GM12878 (cell line): Measurements from ENCODE around the gene ALOXE3. TPM values are rescaled to one million over a fixed set of nuclear protein-coding genes. Genes with fewer than 3 reads are reported as not detected.

ENCODE experiments used
- CBFB ChIP-seq: IDR thresholded peaks from 2 replicates; pipeline ENCODE4 v1.6.1; 2016; ENCODE audit warnings: antibody characterized with exemption, low read depth
- EED ChIP-seq: sonication (generic); IDR thresholded peaks from 2 replicates; pipeline ENCODE4 v1.6.1; 2016; ENCODE audit warnings: antibody characterized with exemption, low read depth
- EGR1 ChIP-seq, 2 experiments: IDR thresholded peaks; 1 replicate in 1 of 2; 2 replicates in 1 of 2; pipeline ENCODE4 v1.6.1; 2011 to 2012; ENCODE audit warnings: low read depth in 2 of 2, low read length in 2 of 2, borderline replicate concordance in 1 of 2, mild to moderate bottlenecking in 1 of 2, moderate library complexity in 1 of 2
- FOXK2 ChIP-seq: fragments of 450-650 bp; IDR thresholded peaks from 2 replicates; pipeline ENCODE4 v1.6.1; 2017; ENCODE audit warnings: mild to moderate bottlenecking, moderate library complexity
- MYB ChIP-seq: fragments of 150-350 bp; IDR thresholded peaks from 2 replicates; pipeline ENCODE4 v1.6.1; 2014; ENCODE audit warnings: mild to moderate bottlenecking, low read depth, low read length, borderline replicate concordance
- NFXL1 ChIP-seq: fragments of 450-650 bp; IDR thresholded peaks from 2 replicates; pipeline ENCODE4 v1.6.1; 2017; ENCODE audit warnings: antibody characterized with exemption, mild to moderate bottlenecking, borderline replicate concordance
- NR2C1 ChIP-seq: fragments of 450-650 bp; IDR thresholded peaks from 2 replicates; pipeline ENCODE4 v1.6.1; 2017; ENCODE audit warnings: antibody characterized with exemption, mild to moderate bottlenecking, moderate library complexity
- NR2F1 ChIP-seq: fragments of 450-650 bp; conservative IDR thresholded peaks from 2 replicates; pipeline ENCODE4 v1.6.1; 2017; ENCODE audit warnings: mild to moderate bottlenecking
- PAX5 ChIP-seq: IDR thresholded peaks from 2 replicates; pipeline ENCODE4 v1.6.1; 2011; ENCODE audit warnings: low read depth, low read length, borderline replicate concordance
- POLR2A ChIP-seq: IDR thresholded peaks from 2 replicates; pipeline ENCODE4 v1.6.1; 2011; ENCODE audit warnings: low read depth, mild to moderate bottlenecking, low read length
- POLR2AphosphoS2 ChIP-seq: IDR thresholded peaks from 2 replicates; pipeline ENCODE4 v1.6.1; 2011; ENCODE audit warnings: low read depth, mild to moderate bottlenecking, low read length, improper control_type of control experiment, moderate library complexity
- POU2F2 ChIP-seq: IDR thresholded peaks from 3 replicates; pipeline ENCODE4 v1.6.1; 2011; ENCODE audit warnings: low read depth, mild to moderate bottlenecking, low read length, borderline replicate concordance
- RAD51 ChIP-seq: fragments of 450-650 bp; IDR thresholded peaks from 2 replicates; pipeline ENCODE4 v1.6.1; 2016; ENCODE audit warnings: moderate library complexity, mild to moderate bottlenecking, inconsistent platforms
- RELB ChIP-seq: fragments of 450-650 bp; IDR thresholded peaks from 2 replicates; pipeline ENCODE4 v1.6.1; 2017; ENCODE audit warnings: low read depth, mild to moderate bottlenecking, moderate library complexity
- REST ChIP-seq: IDR thresholded peaks from 2 replicates; pipeline ENCODE4 v1.6.1; 2012; ENCODE audit warnings: mild to moderate bottlenecking, low read depth, low read length
- SPI1 ChIP-seq: IDR thresholded peaks from 2 replicates; pipeline ENCODE4 v1.6.1; 2011; ENCODE audit warnings: low read depth, mild to moderate bottlenecking, low read length, moderate library complexity, borderline replicate concordance; ENCODE audit not compliant: insufficient read depth
- STAT1 ChIP-seq: fragments of 450-650 bp; conservative IDR thresholded peaks from 2 replicates; pipeline ENCODE4 v1.6.1; 2014; ENCODE audit warnings: antibody characterized with exemption, mild to moderate bottlenecking
- TAF1 ChIP-seq: IDR thresholded peaks from 2 replicates; pipeline ENCODE4 v1.6.1; 2011; ENCODE audit warnings: mild to moderate bottlenecking, low read depth, low read length, borderline replicate concordance
- TARDBP ChIP-seq: IDR thresholded peaks from 2 replicates; pipeline ENCODE4 v1.6.1; 2016; ENCODE audit warnings: borderline replicate concordance
- ZBED1 ChIP-seq: IDR thresholded peaks from 2 replicates; pipeline ENCODE4 v1.6.1; 2016; ENCODE audit warnings: borderline replicate concordance
- ZBTB4 ChIP-seq: fragments of 450-650 bp; formaldehyde crosslinking; IDR thresholded peaks from 2 replicates; pipeline ENCODE4 v1.4.0; 2022; ENCODE audit warnings: mild to moderate bottlenecking, moderate library complexity
- ZNF622 ChIP-seq: fragments of 450-650 bp; IDR thresholded peaks from 2 replicates; pipeline ENCODE4 v1.6.1; 2017; ENCODE audit warnings: mild to moderate bottlenecking, inconsistent platforms
- polyA plus RNA-seq, 11 experiments: library from polyadenylated mRNA; depleted of rRNA in 4 of 11; unstranded in 6 of 11; stranded (reverse) in 5 of 11; fragments of >200 nt; fragmentation: Nextera tagmentation in 4 of 11; fragmentation: Illumina TruSeq in 1 of 11; extraction: Ambion mirVana in 4 of 11; extraction: Trizol in 1 of 11; gene quantifications; 1 replicate in 1 of 11; 2 replicates in 10 of 11; pipeline versions ENCODE4 v1.2.1 to v1.2.3, GENCODE V29; 2011 to 2016; ENCODE audit warnings: inconsistent platforms in 2 of 11, missing spikeins in 2 of 11, low read depth in 1 of 11
- total RNA-seq, 4 experiments: library from RNA; depleted of rRNA in 3 of 4; stranded (reverse); fragments of >200 nt in 3 of 4; fragmentation: Illumina TruSeq in 1 of 4; extraction: Trizol in 1 of 4; gene quantifications; 2 replicates each; pipeline versions ENCODE4 v1.2.1 to v1.2.3, GENCODE V29; 2013 to 2021

ALOXE3 gene
- total and polyA plus RNA-seq, 10 of the 15 experiments (the other 5 are each of a cell fraction or from before 2014, with no cell fraction given) = 0.04 TPM; not detected in 9

- no peak for TF ChIP-seq EGR1 (IDR thresholded peaks at IDR 0.05; ENCODE audit: borderline replicate concordance in 1 of 2, low read depth in 2 of 2, low read length in 2 of 2)
- TF ChIP-seq NFXL1 = 0 out of 2 replicates have a peak, but pooled peaks have one; percentile 74
- TF ChIP-seq POLR2A = peak; percentile 93
- no peak for TF ChIP-seq ZBED1
- TF ChIP-seq NR2F1 = peak; percentile 68
- no peak for TF ChIP-seq TARDBP
- TF ChIP-seq POU2F2 = peak; percentile 51; the same call in 1 of the 3 replicates
- no peak for TF ChIP-seq SPI1
- peak; percentile 66; the same call in 1 of the 2 replicates for TF ChIP-seq TAF1
- no peak for TF ChIP-seq ZBTB4 (CRISPR knock-in tag)
- TF ChIP-seq CBFB = no peak
- peak; percentile 78; the same call in 1 of the 2 replicates for TF ChIP-seq POLR2AphosphoS2
- no peak for TF ChIP-seq FOXK2
- no peak for TF ChIP-seq MYB
- TF ChIP-seq PAX5 = no peak
- no peak for TF ChIP-seq NR2C1
- TF ChIP-seq ZNF622 = no peak
- no peak for TF ChIP-seq REST
- TF ChIP-seq RELB = no peak
- TF ChIP-seq RAD51 = no peak
- TF ChIP-seq STAT1 = peak; percentile 64; the same call in 1 of the 2 replicates
- no peak for TF ChIP-seq EED
Observed at GRCh38 chr17:8162233-8162996, 44.1 kb upstream of the ALOXE3 start, which contains the start of gene VAMP2 (continued).
